LHCN-M2 (cell line): Measurements from ENCODE around the gene COX6A1. TPM values are rescaled to one million over a fixed set of nuclear protein-coding genes. Genes with fewer than 3 reads are reported as not detected.
A peak's percentile ranks its signal among the peaks of the same experiment; 100 is the strongest.

Source experiments
- DNase-seq: peaks from one replicate; pipeline ENCODE4 v3.0.0-alpha.2; 2012; ENCODE audit warnings: low read depth
- polyA plus RNA-seq: library from polyadenylated mRNA; unstranded; fragments of >200 nt; gene quantifications from one replicate; pipeline ENCODE4 v1.2.1, GENCODE V29; 2012; ENCODE audit warnings: missing spikeins
- total RNA-seq: library from RNA; depleted of rRNA; stranded (reverse); fragments of >200 nt; gene quantifications from 2 replicates; pipeline ENCODE4 v1.2.3, GENCODE V29; 2014; rRNA removed

The COX6A1 gene
- total RNA-seq, result 378 and 392 TPM in 2 replicates
- polyA plus RNA-seq, result 695 TPM

- DNase-seq, result peak; percentile 96
These were observed at the start of gene COX6A1 for GRCh38 chr12:120437735-120438494. Gene COX6A1, plus strand, starts transcription at chr12:120438113. Its CDS starts 14 bp downstream, at chr12:120438127.

GRCh38 chr12:120388691-120389481 lies 49.0 kb upstream of the COX6A1 start:
- DNase-seq, result no peak

GRCh38 chr12:120390540-120391120 lies 47.3 kb upstream of the COX6A1 start:
- no peak for DNase-seq

GRCh38 chr12:120394483-120395367 lies 43.2 kb upstream of the COX6A1 start:
- DNase-seq, result no peak

GRCh38 chr12:120397824-120398540 lies 39.9 kb upstream of the COX6A1 start:
- DNase-seq, result no peak

- DNase-seq, result peak; percentile 32
These were observed 38.4 kb upstream of the COX6A1 start for GRCh38 chr12:120399531-120399930.

GRCh38 chr12:120402217-120402616 lies 35.7 kb upstream of the COX6A1 start:
- no peak for DNase-seq

GRCh38 chr12:120403869-120404268 lies 34.0 kb upstream of the COX6A1 start:
- DNase-seq, result no peak

GRCh38 chr12:120404271-120404670 lies 33.6 kb upstream of the COX6A1 start:
- DNase-seq, result peak; percentile 5

- DNase-seq, result no peak
These were observed 31.8 kb upstream of the COX6A1 start for GRCh38 chr12:120406069-120406468.

- DNase-seq, result no peak
These were observed 31.4 kb upstream of the COX6A1 start for GRCh38 chr12:120406553-120406952.

- DNase-seq, result no peak
These were observed 29.1 kb upstream of the COX6A1 start for GRCh38 chr12:120408771-120409170.

- no peak for DNase-seq
These were observed 25.5 kb upstream of the COX6A1 start for GRCh38 chr12:120412421-120412820.

- no peak for DNase-seq
These were observed 23.8 kb upstream of the COX6A1 start for GRCh38 chr12:120413901-120414695.

GRCh38 chr12:120416490-120417216 lies 21.3 kb upstream of the COX6A1 start:
- DNase-seq, result no peak

- no peak for DNase-seq
These were observed 19.9 kb upstream of the COX6A1 start for GRCh38 chr12:120417917-120418580.

GRCh38 chr12:120421701-120422100 lies 16.2 kb upstream of the COX6A1 start:
- DNase-seq, result no peak

GRCh38 chr12:120422892-120423456 lies 14.9 kb upstream of the COX6A1 start:
- no peak for DNase-seq
